NK-92 (cell line): ENCODE results near the gene DDX18.
"Not testable (repeated sequence)": the region's sequence is repeated elsewhere in the genome, so short reads cannot be mapped to it uniquely, and the experiment has no call there.

ENCODE experiments used
- DNase-seq: peaks from one replicate; lab custom pipeline; 2025; ENCODE audit not compliant: unreplicated experiment; lab: John Stamatoyannopoulos, UW

The DDX18 gene

GRCh38 chr2:117814417-117815264 is at the start of gene DDX18:
DDX18 (plus strand) TSS chr2:117814691; CDS start chr2:117814778, 87 bp downstream.
- peak; percentile 92 for DNase-seq

GRCh38 chr2:117770730-117771129 is 43.8 kb upstream of the DDX18 start:
- DNase-seq, result no peak

GRCh38 chr2:117771969-117772630 is 42.4 kb upstream of the DDX18 start:
- DNase-seq, result no peak

GRCh38 chr2:117774716-117775115 is 39.8 kb upstream of the DDX18 start:
- DNase-seq, result no peak

- no peak for DNase-seq
Measured at GRCh38 chr2:117775703-117776219, 38.7 kb upstream of the DDX18 start.

- DNase-seq, result no peak
Measured at GRCh38 chr2:117776888-117777287, 37.6 kb upstream of the DDX18 start.

- DNase-seq, result no peak
Measured at GRCh38 chr2:117785740-117786139, 28.8 kb upstream of the DDX18 start.

- no peak for DNase-seq
Measured at GRCh38 chr2:117786520-117786919, 28.0 kb upstream of the DDX18 start.

- no peak for DNase-seq
Measured at GRCh38 chr2:117789505-117789904, 25.0 kb upstream of the DDX18 start.

- DNase-seq, result no peak
Measured at GRCh38 chr2:117794668-117795067, 19.8 kb upstream of the DDX18 start.

- DNase-seq, result no peak
Measured at GRCh38 chr2:117801826-117802225, 12.7 kb upstream of the DDX18 start.

- DNase-seq, result not testable (repeated sequence)
Measured at GRCh38 chr2:117803644-117804325, 10.7 kb upstream of the DDX18 start.

GRCh38 chr2:117812443-117812842 is 2.0 kb upstream of the DDX18 start:
- DNase-seq, result no peak

GRCh38 chr2:117815946-117816345 is 1.5 kb downstream of the DDX18 start:
- no peak for DNase-seq

- no peak for DNase-seq
Measured at GRCh38 chr2:117818921-117819320, 4.4 kb downstream of the DDX18 start.

GRCh38 chr2:117820444-117820843 is 6.0 kb downstream of the DDX18 start:
- DNase-seq, result no peak

- no peak for DNase-seq
Measured at GRCh38 chr2:117825437-117825836, 10.9 kb downstream of the DDX18 start.

- DNase-seq, result not testable (repeated sequence)
Measured at GRCh38 chr2:117827464-117827863, 13.0 kb downstream of the DDX18 start.

- DNase-seq, result no peak
Measured at GRCh38 chr2:117828870-117829269, 14.4 kb downstream of the DDX18 start.

- DNase-seq, result no peak
Measured at GRCh38 chr2:117832332-117832731, 17.8 kb downstream of the DDX18 start.

GRCh38 chr2:117832905-117833613 is 18.6 kb downstream of the DDX18 start:
- no peak for DNase-seq
